Head of caudate nucleus (tissue), 42 donors: ENCODE measurements around the gene EVA1A.

Source experiments
- DNase-seq, 42 donors: peaks; one replicate each; pipeline versions ENCODE4 v3.0.0 to v3.0.0-alpha.2; 2020 to 2021; ENCODE audit warnings: mixed read lengths in 7 of 42
- intact Hi-C: fragments of 100-400 bp; cut with DNase I; formaldehyde crosslinking; loops from one replicate; pipeline ENCODE4 v1.15.0; 2022

The EVA1A gene

DNA sequence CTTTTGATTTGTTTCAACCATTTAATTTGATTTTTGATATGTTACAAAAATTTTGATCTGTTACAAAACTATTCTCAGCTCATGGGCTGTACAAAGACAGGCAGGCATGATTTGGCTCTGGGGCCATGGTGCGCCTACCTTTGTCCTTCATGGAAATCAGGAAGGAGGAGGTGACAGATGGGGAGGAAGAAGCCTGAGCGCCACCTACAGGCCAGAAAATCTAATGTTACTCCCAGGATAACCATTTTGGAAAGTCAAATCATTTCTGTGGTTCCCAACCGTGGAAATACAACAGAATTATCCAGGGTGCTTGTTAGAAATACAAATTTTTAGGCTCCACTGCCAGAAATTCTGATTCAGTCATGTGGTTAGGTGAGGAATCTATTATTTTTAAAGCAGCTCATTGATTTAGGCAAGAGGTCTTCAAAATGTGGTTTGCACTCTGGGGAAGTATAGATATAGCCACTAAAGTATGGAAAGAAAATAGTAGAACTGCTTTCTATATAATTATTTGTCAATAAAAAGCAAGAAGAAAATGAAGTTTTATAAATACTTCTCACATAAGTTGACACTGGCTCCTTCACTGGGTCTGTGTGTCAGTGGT, 93.9 kb downstream of the EVA1A start:
- peak in 26 of 42 donors; percentile 2 to 66 (median 15) for DNase-seq
- intact Hi-C loops, result no loop called here

DNA sequence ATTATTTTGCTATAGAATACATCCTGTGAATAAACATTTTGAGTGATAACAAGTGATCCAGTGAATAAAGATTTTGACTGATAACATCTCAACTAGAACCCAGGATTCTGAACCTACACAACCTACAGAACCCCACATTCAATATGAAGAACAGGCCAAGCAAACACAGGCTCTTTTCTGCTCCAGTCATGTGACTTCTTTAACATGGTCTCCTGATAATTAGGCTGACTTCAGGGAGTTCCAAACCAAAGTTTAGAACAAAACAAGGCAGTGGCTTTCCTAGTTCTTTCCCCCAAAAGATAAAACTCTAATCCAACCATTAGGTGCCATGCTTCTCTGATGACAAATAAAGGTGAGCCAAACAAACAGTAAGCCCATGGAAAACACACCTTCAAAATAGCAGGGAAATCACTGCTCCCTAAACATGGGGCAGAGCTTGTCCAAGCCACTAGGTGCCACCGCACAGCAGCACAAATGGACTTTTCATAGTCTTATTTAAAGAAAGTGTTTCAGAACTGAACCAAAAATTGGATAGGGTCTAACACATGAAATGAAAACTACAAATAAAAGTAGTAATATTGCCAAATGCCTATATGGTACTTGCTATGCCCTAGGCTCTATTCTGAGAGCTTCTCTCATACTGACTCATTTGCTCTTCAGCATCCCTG, 95.3 kb downstream of the EVA1A start:
- intact Hi-C loops, result no loop called here
- DNase-seq, result no peak

DNA sequence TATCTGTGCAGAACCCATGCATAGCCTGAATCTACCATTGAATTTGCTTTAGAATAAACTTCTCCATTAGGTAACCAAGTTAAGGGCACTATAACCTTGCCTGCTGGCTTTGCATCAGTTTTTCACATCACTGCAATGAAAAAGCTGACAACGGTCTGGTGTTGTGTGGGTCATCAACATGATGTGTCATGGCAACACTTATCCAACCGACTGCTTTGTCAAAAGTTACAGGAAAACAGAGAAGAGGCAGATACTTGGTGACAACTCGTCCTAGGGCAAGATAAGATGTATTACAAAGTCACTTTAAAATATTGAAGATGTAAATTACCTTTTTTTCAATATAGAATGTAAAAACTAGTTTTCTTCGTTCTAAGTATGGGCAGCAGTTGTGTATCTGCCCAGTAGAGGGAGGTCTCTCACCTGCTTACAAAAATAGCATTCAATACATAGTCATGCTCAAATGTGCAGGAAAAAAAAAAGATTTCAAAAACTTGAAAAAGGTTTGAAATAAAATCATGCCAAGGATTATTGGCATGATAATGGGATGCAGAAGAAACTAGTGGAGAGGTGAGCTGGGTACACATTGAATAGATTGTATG, 96.3 kb downstream of the EVA1A start:
- intact Hi-C loops, result no loop called here
- DNase-seq, result peak in 2 of 42 donors; percentile 4 to 16

DNA sequence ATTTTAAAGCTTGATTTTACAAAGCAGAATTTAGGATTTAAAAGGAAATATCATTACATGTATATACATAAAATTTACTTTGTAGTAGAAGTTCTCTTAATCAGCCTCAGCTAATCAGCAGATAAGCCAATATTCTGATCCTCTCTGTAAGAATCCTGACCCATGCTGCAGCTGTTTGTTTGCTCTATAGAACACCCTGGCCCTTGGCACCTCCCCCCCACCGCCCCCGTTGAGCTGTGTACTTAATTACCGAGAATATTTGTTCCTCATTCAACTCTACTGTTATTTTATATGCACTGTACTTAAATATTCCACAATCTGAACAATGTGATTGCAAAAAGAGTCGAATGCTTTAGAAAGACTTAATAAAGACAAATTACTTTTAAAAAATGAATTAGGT, 98.0 kb downstream of the EVA1A start:
- DNase-seq, result no peak
- intact Hi-C loops, result no loop called here

DNA sequence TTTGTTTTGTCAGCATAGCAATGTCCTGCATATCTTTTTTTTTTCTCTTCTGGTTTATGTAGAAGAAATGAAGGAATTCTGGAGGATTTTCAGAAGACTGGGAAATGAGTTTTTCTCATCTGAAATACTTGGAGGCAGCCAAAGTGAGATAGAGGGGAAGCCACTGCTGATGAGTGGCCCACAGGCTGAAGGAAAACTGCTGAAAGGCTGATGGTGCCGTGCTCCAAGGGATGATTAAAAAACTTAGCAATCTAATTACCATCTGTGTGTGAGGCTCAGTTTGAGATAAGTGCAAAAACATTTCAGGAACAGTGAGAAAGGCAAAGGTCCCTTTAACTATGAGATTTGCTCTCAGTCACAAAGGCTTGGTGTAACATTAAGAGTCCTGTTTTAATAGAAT, 98.5 kb downstream of the EVA1A start:
- intact Hi-C loops, result no loop called here
- no peak for DNase-seq

DNA sequence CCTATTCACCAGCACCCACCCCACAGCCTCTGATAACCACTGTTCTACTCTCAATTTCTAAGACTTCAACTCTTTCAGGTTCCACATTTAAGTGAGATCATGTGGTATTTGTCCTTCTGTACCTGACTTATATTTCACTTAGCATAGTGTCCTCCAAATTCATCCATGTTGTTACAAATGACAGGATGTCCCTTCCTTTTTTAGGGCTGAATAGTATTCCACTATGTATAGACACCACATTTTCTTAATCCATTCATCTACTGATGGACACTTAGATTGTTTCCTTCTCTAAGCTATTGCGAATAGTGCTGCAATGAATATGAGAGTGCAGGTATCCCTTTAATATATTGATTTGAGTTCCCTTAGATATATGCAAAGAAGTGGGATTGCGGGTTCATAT, 100.1 kb downstream of the EVA1A start:
- DNase-seq, result no peak
- intact Hi-C loops, result no loop called here

DNA sequence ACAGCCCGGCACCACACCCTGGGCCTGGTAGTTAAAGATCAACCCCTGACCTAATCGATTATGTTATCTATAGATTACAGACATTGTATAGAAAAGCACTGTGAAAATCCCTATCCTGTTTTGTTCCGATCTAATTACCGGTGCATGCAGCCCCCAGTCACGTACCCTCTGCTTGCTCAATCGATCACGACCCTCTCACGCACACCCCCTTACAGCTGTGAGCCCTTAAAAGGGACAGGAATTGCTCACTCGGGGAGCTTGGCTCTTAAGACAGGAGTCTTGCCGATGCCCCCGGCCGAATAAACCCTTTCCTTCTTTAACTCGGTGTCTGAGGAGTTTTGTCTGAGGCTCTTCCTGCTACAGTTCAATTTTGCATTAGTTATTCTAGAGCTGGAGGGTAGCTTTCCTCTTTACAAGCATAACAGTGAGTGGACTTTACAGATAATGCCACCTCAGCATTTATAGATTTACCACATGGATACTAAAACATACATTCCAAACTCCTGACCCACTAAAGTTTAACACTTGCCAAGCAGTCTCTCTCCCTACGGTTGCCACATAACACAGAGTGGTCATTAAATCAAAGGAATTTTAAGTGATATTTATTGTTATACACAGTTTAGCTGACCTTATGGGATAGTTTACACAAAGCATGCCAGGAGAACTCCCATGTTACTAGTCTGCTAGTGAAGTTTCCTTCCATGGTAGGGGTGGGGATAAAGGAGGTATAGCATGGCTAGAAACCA, 101.0 kb downstream of the EVA1A start:
- intact Hi-C loops, result no loop called here
- no peak for DNase-seq

DNA sequence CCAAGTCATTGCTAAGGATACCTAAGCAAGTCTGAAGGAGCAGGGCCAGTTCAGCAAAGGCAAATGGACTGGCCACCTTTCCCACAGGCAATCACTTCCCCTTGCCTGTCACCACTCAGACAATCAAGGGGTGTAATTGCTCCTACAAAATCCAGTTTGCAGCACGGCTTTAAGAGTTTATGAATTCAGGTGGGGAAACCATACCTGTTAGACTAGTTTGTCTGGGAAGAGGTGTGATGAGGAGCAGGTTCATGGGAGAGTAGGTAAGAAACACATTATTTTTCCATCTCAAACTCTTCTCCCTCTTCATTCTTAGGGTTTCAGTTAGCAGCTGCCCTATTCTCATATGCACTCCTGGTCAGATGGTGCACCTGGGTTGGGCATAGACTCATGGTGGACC, 102.5 kb downstream of the EVA1A start:
- DNase-seq, result no peak
- intact Hi-C loops, result no loop called here

DNA sequence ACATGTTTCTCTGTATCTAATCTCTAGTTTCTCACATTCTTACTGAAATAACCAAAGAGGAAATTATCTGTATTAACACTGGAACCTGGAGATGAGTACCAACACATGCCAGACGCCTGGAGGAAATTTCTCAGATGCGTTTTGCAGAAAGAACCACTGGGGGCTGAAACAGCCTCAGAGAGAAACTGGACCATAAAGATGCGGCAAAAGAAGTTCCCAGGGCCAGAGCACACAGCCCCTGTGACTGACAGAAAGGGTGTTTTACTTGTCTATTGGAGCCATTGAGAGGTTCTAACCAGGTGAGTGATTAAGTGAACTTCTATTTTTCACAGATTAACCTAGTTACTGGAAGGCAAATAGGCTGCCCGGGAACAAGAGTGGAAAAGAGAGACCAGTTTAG, 103.9 kb downstream of the EVA1A start:
- intact Hi-C loops, result no loop called here
- DNase-seq, result no peak

DNA sequence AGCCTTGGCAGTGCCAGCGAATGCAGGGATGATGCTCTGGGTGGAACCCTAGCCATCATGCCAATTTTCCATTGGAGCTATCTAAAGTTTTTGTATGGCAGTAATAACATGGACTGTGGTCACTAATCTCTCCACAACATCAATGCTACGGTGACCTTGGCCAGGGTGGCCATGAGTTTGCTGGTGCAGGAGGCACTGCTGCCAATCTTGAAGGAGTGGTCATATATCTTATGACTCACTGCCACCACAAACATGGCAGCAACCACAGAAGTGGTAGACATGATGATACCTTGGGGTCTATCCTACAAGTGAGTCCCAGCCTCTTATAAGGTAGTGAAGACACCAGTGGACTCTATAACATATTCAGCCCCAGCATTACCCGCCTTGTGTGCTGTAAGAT, 104.6 kb downstream of the EVA1A start:
- no peak for DNase-seq
- intact Hi-C loops, result no loop called here

DNA sequence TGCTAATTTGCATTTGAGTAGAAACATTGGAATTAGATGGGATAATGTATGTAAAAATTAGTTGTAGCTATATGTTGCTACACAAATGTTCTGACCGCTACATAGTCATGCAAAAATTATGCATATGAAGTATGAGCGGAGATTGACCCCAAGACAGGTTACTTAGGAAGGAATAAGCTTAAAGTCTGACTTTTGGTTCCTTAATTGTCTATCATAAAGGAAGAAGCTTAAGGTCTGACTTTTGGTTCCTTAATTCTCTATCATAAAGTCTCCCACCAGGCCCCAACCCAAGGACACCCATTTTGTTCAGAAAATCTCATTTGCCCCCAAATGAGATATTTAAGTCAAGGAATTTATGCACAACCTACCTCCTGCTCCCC, 106.5 kb downstream of the EVA1A start:
- no peak for DNase-seq
- intact Hi-C loops, result no loop called here

DNA sequence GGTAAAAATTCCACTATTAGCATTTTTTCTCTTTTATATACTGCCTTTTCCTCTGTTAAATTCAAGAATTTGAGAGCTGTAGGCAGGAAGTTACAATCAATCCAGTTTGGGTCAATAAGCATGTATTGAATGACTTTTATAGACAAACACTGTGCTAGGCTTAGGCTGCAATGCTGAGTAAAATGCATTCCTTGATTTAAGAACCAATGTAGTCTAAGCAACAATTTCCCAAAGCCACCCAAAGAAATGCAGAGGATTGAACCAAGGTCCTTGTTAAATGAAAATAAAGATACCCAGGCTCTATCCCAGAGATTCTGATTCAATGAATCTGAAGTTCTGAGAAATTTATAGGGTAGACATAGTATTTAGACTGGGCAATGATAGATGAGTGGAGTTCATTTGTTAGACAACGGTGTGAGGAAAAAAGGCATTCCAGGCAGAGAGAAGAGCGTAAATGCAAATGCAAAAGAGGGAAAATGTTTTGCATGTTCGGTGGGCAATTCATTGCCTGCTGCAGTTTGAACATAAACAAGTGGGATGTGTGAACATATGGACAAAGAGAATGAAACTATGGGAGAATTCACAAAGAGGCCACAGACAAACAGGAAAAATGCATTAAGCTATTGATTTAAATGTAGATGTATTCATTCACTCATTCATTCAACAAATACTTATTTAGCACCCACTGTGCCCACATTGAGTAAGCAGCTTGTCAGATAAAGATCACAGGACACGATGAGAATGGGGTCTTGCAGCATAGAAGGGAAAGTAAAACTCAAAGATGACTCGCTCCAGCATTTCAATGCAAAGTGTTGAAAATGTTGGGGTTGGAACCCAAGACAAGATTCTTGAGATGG, 107.1 kb downstream of the EVA1A start:
- no peak for DNase-seq
- intact Hi-C loops, result no loop called here

DNA sequence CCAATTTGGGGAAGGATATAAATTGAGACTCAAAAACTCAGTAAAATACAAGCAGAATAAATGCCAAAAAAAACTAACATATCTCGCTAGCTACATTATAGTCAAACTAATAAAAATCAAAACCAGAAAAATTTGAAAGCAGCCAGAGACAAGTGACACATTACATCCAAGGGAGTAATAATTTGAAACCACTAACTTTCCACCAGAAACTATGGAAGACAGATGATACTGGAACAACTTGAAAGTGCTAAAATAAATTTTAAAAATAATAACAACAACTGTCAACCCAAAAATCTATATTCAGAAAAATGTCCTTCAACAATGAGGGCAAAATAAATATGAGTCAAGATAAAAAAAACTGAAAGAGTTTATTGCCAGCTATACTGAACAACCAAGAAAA, 110.7 kb downstream of the EVA1A start:
- intact Hi-C loops, result no loop called here
- no peak for DNase-seq

DNA sequence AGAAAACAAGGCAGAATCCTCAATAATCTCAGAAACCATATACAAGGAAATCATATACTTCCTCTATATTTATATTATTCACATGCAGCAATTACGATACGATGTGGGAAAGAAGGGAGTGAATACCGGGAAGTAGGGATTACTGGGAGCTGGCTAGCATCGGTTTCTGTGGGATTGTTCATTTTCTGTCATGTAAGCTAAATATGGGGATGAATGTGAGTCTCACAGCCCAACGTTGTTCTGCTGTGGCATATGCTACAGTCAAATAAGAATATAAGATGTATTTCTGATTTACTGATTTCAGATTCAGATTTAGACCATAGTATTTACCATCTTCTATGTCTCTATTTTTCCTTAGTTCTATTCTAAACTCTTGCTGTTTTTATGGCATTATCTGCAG, 113.6 kb downstream of the EVA1A start:
- no peak for DNase-seq

More for the DNA sequence above, 113.6 kb downstream of the EVA1A start:
- intact Hi-C loops, result no loop called here
